ENCODE results near the gene PLEKHA8. TPM values are rescaled to one million over a fixed set of nuclear protein-coding genes. Genes with fewer than 3 reads are reported as not detected.

PLEKHA8 gene
- total RNA-seq, 1 donor, result 13.8 TPM

GRCh38 chr7:30026229-30027064 is 1.8 kb upstream of the PLEKHA8 start, which contains the start of gene FKBP14:
FKBP14 (minus strand) TSS chr7:30026702; CDS start chr7:30026508, 194 bp downstream.
- Histone ChIP-seq H3K4me2 (ENCODE audit: insufficient read depth, low read length) (peak within 1 kb of the TSS; percentile 98), H2AFZ (ENCODE audit: low read length) (peak within 1 kb of the TSS; percentile 91), H3K79me2 (ENCODE audit: insufficient read depth, low read length) (peaks cover 74% of the 10 kb centered on the region), H3K27me3 (ENCODE audit: insufficient read depth, low read length) (no peaks in the 10 kb centered on the region), H3K36me3 (ENCODE audit: insufficient read depth, low read length) (peaks cover 4% of the 10 kb centered on the region), H3K4me1 (ENCODE audit: insufficient read depth, low read length) (peaks cover 29% of the 10 kb centered on the region), H3K27ac (ENCODE audit: low read depth, low read length) (peak within 1 kb of the TSS; percentile 90), H3K4me3 (ENCODE audit: insufficient read depth, low read length) (peak within 1 kb of the TSS; percentile 82), H3K9me3 (ENCODE audit: low read depth, low read length) (no peaks in the 10 kb centered on the region), H4K20me1 (ENCODE audit: insufficient read depth, low read length) (peaks cover 30% of the 10 kb centered on the region)
- peak; percentile 97 for DNase-seq (ENCODE audit: insufficient read length, low spot score, missing footprints)
- TF ChIP-seq CTCF (IDR thresholded peaks at IDR 0.05; ENCODE audit: extremely low read depth, low read depth, low read length), result no peak

GRCh38 chr7:30027065-30027456 is 1.2 kb upstream of the PLEKHA8 start:
- Histone ChIP-seq H3K36me3 (ENCODE audit: insufficient read depth, low read length) (no peaks in the 10 kb centered on the region), H3K4me3 (ENCODE audit: insufficient read depth, low read length) (peak overlapping the region; percentile 82), H3K79me2 (ENCODE audit: insufficient read depth, low read length) (peaks cover 78% of the 10 kb centered on the region), H3K27me3 (ENCODE audit: insufficient read depth, low read length) (no peaks in the 10 kb centered on the region), H3K27ac (ENCODE audit: low read depth, low read length) (peak overlapping the region; percentile 59), H3K4me2 (ENCODE audit: insufficient read depth, low read length) (peak overlapping the region; percentile 98), H2AFZ (ENCODE audit: low read length) (peak overlapping the region; percentile 91), H3K9me3 (ENCODE audit: low read depth, low read length) (no peaks in the 10 kb centered on the region), H4K20me1 (ENCODE audit: insufficient read depth, low read length) (peaks cover 30% of the 10 kb centered on the region), H3K4me1 (ENCODE audit: insufficient read depth, low read length) (peaks cover 30% of the 10 kb centered on the region)
- TF ChIP-seq CTCF (IDR thresholded peaks at IDR 0.05; ENCODE audit: extremely low read depth, low read depth, low read length), result no peak
- DNase-seq (ENCODE audit: insufficient read length, low spot score, missing footprints), result no peak

- Histone ChIP-seq H3K79me2 (ENCODE audit: insufficient read depth, low read length) (peaks cover 73% of the 10 kb centered on the region), H3K27me3 (ENCODE audit: insufficient read depth, low read length) (no peaks in the 10 kb centered on the region), H4K20me1 (ENCODE audit: insufficient read depth, low read length) (peaks cover 34% of the 10 kb centered on the region), H3K9me3 (ENCODE audit: low read depth, low read length) (no peaks in the 10 kb centered on the region), H3K4me2 (ENCODE audit: insufficient read depth, low read length) (peak overlapping the region; percentile 98), H3K36me3 (ENCODE audit: insufficient read depth, low read length) (no peaks in the 10 kb centered on the region), H3K4me1 (ENCODE audit: insufficient read depth, low read length) (peaks cover 37% of the 10 kb centered on the region), H2AFZ (ENCODE audit: low read length) (peak overlapping the region; percentile 91), H3K27ac (ENCODE audit: low read depth, low read length) (peak overlapping the region; percentile 27), H3K4me3 (ENCODE audit: insufficient read depth, low read length) (peak overlapping the region; percentile 82)
- no peak for TF ChIP-seq CTCF (IDR thresholded peaks at IDR 0.05; ENCODE audit: extremely low read depth, low read depth, low read length)
- DNase-seq (ENCODE audit: insufficient read length, low spot score, missing footprints), result no peak
Measured at GRCh38 chr7:30027740-30028215, 434 bp upstream of the PLEKHA8 start.

All from osteoblast (primary cell).